Stimulated activated CD4-positive, alpha-beta T cell treated with anti-CD3 and anti-CD28 coated beads, Interleukin-12 subunit alpha, Interleukin-12 subunit beta, amount 100 ng/mL, for 48 hours (primary cell): ENCODE measurements around the gene SP1.
A peak's percentile ranks its signal among the peaks of the same experiment; 100 is the strongest.
"Not testable (repeated sequence)": the region's sequence is repeated elsewhere in the genome, so short reads cannot be mapped to it uniquely, and the experiment has no call there.

Experiments used
- DNase-seq, 3 donors: peaks; one replicate each; pipeline ENCODE4 v3.0.0-alpha.2; 2020; ENCODE audit warnings: low read depth in 2 of 3, low spot score in 1 of 3

The SP1 gene

DNA sequence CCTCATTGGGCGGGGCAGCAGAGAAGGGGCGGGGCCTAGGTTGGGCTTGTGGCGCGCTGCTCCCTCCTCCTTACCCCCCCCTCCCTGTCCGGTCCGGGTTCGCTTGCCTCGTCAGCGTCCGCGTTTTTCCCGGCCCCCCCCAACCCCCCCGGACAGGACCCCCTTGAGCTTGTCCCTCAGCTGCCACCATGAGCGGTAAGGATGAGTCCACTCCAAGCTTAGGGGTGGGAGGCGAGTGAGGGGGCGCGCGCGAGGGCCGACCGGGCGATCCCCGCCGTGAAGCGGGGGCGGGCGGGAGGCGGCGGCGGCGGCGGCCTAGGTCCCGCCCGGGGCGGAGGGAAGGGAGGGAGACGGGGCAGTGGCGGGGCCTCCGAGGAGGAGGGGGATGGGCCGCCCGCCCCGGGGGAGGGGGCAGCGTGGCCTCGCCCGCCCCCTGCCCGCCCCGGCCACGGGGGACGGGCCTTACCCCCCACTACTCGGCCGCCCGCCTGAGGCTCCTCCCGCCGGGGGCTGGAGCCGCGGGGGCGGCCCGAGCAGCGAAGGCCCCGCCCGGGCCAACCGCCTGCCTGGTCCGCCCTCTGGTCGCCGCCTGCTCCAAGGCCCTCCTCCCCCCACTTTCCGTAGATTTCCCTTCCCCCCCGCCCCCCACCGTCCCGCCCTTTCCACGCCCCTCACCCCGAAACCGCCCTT is at the start of gene SP1:
TSS of gene SP1 (plus strand) at position 73 of the 690 bp plus-strand sequence. CDS start at position 189, 116 bp downstream.
- DNase-seq = peak; percentile 81 to 97 (median 82)

- DNase-seq = no peak
These were observed 49.3 kb upstream of the SP1 start for GRCh38 chr12:53330671-53331070.

- not testable (repeated sequence) for DNase-seq
These were observed 47.6 kb upstream of the SP1 start for GRCh38 chr12:53332339-53332738.

GRCh38 chr12:53332744-53333143 is 47.2 kb upstream of the SP1 start:
- no peak for DNase-seq

GRCh38 chr12:53333289-53333688 is 46.7 kb upstream of the SP1 start:
- no peak for DNase-seq

DNA sequence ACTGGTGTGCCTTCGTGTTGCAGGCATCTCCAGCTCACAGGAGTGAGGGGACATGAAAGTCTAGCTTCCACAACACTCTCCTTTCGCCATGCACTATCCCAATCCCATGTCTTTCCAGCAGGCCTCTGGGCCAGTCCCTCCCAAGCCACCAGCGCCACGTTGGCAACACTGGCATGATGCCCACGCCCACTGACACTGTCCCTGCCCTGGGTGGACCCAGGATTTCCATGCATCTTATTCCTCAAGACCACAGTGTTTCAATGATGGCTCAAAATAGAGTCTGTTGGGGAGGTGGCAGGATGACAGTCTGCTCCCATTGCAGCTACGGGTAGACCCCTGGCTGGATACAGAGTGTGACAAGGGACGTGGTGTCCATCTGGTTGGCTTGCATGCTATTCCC is 46.1 kb upstream of the SP1 start:
- DNase-seq = no peak

DNA sequence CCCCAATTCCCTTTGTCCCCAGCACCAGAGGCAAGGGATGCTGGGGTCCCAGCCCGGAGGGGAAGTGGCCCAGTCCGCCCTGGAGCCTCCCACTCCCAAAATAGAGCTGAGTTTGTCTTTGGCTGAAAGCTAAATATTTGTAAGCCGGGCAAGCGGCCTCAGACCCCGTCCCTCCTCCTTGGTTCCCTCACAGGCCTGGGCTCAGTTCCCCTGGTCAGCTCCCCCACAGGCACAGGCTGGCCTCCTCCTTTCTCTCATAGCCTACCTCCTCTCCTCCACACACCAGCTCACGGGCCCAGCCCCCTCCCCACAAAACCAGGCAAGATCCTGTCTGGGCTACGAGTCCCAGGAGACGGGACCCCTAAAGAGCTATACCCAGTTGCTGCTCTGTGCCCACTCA is 45.2 kb upstream of the SP1 start:
- no peak for DNase-seq

DNA sequence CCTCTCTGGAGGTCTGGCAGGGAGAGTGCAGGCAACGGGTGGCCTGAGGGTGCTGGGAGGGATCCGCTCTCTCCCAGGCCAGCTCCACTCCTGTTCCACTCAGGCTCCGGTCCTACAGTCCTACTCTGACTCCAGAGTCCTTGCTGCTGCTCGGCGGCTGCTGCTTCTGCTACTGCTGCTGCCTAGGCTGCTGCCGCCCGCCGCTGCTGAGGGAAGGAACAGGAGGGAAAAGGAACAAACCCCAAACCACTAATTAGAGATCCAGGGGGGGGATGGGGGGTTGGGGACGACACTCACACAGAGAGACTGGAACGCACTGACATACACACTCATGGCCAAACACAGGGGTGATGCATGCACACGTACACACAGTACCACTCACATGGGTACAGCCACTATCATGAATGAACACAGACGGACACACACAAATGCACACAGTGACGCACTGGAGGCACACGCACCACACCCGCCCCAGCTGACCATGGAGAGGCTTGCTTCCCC is 43.7 kb upstream of the SP1 start, which contains the start of gene SP7:
TSS of gene SP7 (minus strand) at position 174 of the 501 bp plus-strand sequence. CDS start 708 bp downstream, outside the sequence.
- DNase-seq = no peak

GRCh38 chr12:53338017-53338416 is 42.0 kb upstream of the SP1 start:
- no peak for DNase-seq

DNA sequence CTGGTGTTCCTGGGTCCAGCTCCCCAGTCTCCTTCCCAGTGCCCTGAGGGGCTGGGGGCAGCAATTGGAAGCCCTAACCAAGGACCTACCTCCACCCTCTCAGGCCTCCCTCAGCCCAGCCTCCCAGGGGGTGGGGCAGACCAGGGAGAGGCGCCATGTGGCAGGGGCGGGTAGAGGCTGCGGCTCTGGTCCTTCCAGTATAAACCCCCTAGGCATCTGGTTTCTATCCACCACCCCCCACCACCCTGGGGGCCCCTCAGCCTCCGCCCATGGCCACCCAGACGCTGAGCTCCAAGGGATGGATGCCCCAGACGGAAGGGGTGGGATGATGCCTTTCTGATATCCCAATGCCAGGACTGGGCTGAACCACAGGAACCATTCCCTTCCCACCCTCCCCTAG is 41.1 kb upstream of the SP1 start:
- DNase-seq = no peak

GRCh38 chr12:53340398-53340797 is 39.6 kb upstream of the SP1 start:
- no peak for DNase-seq

DNA sequence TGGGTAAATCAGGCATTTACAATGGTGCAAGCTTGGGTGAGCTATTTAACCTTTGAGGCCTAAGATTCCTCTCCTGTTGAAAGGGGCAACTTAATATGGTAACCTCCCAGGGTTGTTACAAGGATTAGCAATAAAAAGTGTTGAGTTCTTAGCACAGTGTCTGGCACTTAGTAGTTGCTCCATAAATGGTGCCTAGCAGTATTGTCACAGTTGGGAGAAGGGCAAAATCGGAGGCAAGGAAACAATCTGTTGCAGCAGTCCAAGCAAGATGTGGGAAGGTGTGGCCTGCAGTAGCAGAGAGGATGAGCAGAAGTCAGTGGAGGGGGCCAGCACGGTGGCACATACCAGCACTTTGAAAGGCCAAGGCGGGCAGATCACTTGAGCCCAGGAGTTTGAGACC is 36.5 kb upstream of the SP1 start:
- no peak for DNase-seq

GRCh38 chr12:53343969-53344368 is 36.0 kb upstream of the SP1 start:
- DNase-seq = no peak

DNA sequence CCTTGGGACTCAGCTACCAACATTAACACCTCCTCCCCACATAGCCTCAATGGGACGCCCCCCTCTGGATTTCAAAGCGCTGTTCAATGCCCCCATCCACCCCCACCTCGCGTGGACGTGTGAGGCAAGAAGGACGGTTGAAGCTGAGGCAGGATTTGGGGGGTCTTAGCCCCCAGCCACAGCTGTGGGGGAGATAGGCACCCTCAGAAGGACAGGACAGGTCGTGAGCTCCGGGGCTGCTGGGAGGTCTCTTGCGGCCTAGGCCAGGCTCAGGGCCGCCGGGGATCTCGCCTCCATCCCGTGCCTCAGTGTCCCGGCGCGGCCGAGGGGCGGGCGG is 35.5 kb upstream of the SP1 start:
- DNase-seq = no peak

GRCh38 chr12:53344824-53345485 is 35.0 kb upstream of the SP1 start:
- DNase-seq = peak; percentile 43 to 81 (median 72)

- no peak for DNase-seq
These were observed 34.3 kb upstream of the SP1 start for GRCh38 chr12:53345486-53346188.

DNA sequence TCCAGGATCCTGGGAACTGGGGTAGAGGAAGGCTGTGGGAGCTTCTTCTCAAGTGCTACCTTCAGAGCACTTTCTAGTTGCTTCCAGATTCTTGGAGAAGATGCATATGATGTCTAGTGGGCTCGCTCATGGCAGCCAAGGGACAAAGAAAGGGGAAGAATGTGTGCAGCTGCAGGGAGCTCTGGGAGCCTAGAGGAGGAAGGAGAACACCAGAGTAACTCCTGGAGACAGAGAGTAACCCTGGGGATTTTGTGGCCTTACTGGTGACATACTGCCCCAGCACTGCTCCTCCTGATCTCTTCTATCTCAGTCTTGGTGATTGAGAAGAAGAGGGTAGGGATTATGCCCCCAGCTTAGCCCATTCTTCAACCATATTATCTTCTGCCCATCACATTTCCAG is 33.5 kb upstream of the SP1 start:
- no peak for DNase-seq

DNA sequence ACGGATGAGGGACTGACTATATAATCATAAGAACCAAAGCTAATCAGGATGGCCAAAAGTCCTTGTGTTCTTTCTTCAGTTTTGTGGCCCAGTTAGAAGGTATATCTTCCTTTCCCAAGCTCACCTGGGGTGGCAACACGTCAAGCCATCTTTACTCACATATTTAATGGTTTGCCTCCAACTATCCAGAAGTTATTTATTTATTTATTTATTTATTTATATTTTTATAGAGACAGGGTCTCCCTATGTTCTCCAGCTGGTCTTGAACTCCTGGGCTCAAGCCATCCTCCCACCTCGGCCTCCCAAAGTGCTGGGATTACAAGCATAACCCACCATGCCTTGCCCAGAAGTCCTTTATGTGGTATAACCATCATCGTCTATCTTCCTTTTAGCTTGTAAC is 32.1 kb upstream of the SP1 start:
- DNase-seq = no peak

- DNase-seq = peak; percentile 75 to 89 (median 75)
These were observed 27.4 kb upstream of the SP1 start for GRCh38 chr12:53352331-53353256.

- no peak for DNase-seq
These were observed 26.7 kb upstream of the SP1 start for GRCh38 chr12:53353257-53353655.

DNA sequence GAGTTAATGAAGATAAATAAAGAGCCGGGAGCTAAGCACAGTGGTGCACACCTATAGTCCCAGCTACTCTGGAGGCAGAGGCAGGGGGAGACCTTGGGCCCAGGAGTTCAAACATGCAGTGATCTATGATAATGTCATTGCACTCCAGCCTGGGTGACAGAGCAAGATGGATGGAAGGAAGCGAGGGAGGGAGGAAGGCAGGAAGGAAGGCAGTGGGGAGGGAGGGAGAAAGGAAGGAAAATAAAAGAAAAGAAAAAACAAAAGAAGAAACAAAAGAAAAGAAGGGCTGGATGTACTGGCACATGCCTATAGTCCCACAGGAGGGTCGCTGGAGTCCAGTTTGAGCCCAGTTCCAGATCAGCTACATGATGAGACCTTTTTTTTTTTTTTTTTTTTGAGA is 24.9 kb upstream of the SP1 start:
- DNase-seq = no peak
